Skeletal muscle cell (primary cell): Measurements from ENCODE around the gene STX11.
"Not testable (repeated sequence)": the region's sequence is repeated elsewhere in the genome, so short reads cannot be mapped to it uniquely, and the experiment has no call there.

Experiments used
- DNase-seq: peaks from one replicate; pipeline ENCODE4 v3.0.0-alpha.2; 2010; ENCODE audit warnings: low read depth
- H3K4me3 ChIP-seq: 2 replicates; pipeline ENCODE4 v1.5.1; 2011; ENCODE audit warnings: low read depth, mild to moderate bottlenecking, control low read depth, low read length, moderate library complexity

The STX11 gene

GRCh38 chr6:144162977-144163376 is 12.7 kb downstream of the STX11 start:
- H3K4me3 ChIP-seq: no peak overlapping the region
- no peak for DNase-seq

DNA sequence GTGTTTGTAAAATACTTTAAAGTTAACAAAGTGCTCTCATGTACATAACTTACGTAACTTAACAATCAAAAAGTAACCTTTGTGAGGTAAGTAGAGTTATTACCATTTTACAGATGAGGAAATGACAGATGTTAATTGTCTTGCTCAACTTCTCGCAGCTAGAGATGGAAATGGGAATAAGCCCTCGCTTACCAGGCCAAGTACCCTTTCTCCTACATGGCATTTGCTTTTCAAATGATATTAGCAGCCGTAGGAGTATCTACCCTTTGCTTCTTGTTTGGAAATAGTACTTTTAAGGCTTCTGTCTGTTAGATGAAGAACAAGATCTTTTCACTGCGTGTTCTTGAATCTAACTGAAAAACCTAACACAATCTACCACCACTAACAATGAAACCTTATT is 15.5 kb downstream of the STX11 start:
- no peak overlapping the region for H3K4me3 ChIP-seq
- no peak for DNase-seq

- H3K4me3 ChIP-seq: no peak overlapping the region
- no peak for DNase-seq
These were observed 19.7 kb downstream of the STX11 start for GRCh38 chr6:144170044-144170443.

DNA sequence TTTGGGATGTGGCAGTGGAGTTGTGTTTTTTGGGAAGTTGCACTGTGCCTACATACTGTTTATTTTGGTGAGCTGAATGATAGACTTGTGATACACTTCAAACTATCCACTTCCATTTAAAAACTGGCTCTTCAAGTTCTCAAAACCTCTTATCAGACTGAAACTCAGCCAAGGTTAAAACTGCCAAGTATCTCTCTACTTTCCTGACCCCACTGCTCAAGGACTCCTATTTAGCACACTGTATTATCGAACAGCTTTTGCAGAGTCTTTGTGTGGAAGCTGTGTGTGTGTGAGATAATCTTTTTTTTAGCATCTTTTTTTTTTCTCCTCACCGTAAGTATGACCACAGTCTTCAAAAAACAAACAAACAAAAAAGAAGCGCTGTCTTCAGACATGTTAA is 21.1 kb downstream of the STX11 start:
- no peak for DNase-seq
- no peak overlapping the region for H3K4me3 ChIP-seq

GRCh38 chr6:144174006-144174405 is 23.7 kb downstream of the STX11 start:
- no peak for DNase-seq

DNA sequence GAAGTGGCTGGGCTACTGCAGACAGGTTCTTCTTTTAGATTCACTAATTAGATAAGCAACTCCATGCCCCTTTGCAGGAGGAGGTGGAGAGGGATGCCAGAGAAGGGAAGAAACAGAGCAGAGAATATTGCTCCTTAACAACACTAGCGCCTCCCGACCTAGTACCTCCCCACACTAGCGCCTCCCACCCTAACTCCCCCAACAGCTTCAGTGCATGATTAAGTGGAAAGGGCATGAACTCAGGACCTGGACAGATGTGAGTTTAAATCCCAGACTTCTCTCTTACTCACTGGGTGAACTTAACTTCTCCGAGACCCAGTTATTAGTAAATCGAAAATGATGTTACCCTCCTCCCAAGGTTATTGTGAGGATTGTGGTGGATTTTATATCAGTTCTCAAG is 25.7 kb downstream of the STX11 start:
- DNase-seq: no peak
- no peak overlapping the region for H3K4me3 ChIP-seq

More at GRCh38 chr6:144174006-144174405, 23.7 kb downstream of the STX11 start:
- H3K4me3 ChIP-seq: no peak overlapping the region

DNA sequence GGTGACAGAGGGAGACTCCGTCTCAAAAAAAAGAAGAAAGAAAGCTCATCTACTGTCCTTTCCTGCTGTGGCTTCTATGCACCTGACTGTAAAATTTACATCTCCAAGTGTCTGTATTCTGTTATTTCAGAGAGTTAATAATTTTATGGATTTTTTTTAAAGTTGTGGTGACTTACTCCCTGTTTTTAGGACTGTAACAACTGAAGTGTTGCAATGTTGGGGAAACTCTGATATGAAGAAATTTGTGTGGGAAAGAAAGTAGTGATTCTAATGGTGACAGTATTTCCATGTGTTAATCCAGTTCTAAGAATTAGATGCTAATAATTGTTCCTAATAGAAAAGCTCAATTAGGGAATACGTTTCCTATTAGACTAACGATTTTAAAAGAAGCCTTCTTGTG is 27.4 kb downstream of the STX11 start:
- no peak overlapping the region for H3K4me3 ChIP-seq
- DNase-seq: no peak

- no peak overlapping the region for H3K4me3 ChIP-seq
- DNase-seq: no peak
These were observed 28.0 kb downstream of the STX11 start for GRCh38 chr6:144178323-144178722.

- no peak overlapping the region for H3K4me3 ChIP-seq
- no peak for DNase-seq
These were observed 28.9 kb downstream of the STX11 start for GRCh38 chr6:144179237-144179636.

DNA sequence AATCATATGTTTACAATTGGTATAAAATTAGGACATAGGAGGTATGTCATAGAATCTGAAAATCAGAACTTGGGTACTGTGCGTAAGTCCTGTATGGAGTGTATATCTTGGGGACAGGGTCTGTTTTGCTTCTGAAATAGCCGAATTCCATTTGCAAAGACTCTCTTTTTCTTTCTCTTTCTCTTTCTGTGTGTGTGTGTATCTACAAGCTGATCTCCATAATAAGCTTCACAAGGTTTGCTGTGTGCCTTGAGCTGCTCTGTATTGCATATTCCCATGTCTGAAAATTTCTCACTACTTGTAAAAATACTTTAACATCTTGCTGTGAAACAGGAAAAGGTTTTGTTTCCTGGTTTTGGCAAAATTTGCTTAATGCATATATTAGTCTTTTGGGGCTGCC is 29.5 kb downstream of the STX11 start:
- no peak overlapping the region for H3K4me3 ChIP-seq
- DNase-seq: no peak

- not testable (repeated sequence) for H3K4me3 ChIP-seq, DNase-seq
These were observed 30.0 kb downstream of the STX11 start for GRCh38 chr6:144180354-144180753.

DNA sequence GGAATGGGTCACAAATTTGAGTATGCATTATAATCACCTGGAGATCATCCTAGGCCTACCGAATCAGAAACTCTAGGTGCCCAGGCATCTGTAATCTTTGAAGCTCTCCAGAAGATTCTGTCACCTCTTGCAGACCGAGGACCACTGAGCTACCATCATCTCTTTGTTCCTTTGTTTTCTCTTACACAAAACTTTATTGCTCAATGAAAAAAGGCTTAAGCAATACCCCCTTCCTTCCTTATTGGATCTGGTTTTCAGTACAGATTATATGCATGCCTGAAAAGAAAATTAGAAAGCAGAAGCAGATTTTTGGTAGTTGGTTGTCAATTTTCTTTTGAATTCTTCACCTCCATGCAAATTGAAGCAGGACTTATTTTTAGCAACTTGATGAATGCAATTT is 31.3 kb downstream of the STX11 start:
- H3K4me3 ChIP-seq: no peak overlapping the region
- no peak for DNase-seq

DNA sequence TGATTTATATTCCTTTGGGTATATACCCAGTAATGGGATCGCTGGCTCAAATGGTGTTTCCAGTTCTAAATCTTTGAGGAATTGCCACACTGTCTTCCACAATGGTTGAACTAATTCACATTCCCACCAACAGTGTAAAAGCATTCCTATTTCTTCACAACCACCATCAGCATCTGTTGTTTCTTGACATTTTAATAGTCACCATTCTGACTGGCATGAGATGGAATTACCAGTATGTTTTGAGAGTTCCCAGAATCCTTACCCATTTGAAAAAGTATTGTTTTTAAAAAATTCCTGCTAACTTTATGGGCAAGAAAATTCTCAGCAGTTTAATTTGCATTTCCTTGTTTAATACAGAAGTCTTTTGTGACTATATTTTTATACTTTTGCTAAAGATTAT is 33.9 kb downstream of the STX11 start:
- not testable (repeated sequence) for H3K4me3 ChIP-seq, DNase-seq

- no peak for DNase-seq
- H3K4me3 ChIP-seq: no peak overlapping the region
These were observed 35.0 kb downstream of the STX11 start for GRCh38 chr6:144185133-144185836.

DNA sequence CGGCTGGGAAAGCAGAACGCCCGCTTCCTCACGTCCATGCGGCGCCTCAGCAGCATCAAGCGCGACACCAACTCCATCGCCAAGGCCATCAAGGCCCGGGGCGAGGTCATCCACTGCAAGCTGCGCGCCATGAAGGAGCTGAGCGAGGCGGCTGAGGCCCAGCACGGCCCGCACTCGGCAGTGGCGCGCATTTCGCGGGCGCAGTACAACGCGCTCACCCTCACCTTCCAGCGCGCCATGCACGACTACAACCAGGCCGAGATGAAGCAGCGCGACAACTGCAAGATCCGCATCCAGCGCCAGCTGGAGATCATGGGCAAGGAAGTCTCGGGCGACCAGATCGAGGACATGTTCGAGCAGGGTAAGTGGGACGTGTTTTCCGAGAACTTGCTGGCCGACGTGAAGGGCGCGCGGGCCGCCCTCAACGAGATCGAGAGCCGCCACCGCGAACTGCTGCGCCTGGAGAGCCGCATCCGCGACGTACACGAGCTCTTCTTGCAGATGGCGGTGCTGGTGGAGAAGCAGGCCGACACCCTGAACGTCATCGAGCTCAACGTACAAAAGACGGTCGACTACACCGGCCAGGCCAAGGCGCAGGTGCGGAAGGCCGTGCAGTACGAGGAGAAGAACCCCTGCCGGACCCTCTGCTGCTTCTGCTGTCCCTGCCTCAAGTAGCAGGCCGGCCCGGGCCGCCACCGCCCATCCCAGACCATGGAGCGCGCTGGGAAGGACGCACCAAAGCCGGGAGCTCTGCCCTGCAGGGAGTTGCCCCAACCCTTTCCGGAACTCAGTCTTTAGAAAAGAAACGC is 36.7 kb downstream of the STX11 start:
- H3K4me3 ChIP-seq: no peak overlapping the region
- DNase-seq: no peak

DNA sequence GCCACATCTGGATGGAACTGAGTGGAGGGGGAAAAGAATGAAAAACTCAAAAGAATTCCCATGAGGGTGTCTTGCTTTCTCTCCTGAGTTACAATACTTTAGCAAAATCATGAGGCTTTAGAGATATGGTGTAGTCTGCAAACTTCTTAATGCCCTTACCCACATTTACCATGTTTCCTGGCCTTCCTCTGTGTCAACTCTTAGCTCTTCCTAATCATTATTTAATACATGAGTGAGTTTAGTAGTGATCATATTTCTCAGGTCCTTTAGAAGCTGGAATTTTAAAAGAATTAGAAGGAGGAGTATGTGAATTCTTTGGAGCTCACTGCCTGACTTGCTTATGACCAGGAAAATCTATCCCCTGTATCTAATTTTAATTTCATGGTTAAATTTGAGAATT is 39.0 kb downstream of the STX11 start:
- no peak for DNase-seq
- H3K4me3 ChIP-seq: no peak overlapping the region

GRCh38 chr6:144190080-144190479 is 39.8 kb downstream of the STX11 start:
- no peak overlapping the region for H3K4me3 ChIP-seq
- DNase-seq: no peak

DNA sequence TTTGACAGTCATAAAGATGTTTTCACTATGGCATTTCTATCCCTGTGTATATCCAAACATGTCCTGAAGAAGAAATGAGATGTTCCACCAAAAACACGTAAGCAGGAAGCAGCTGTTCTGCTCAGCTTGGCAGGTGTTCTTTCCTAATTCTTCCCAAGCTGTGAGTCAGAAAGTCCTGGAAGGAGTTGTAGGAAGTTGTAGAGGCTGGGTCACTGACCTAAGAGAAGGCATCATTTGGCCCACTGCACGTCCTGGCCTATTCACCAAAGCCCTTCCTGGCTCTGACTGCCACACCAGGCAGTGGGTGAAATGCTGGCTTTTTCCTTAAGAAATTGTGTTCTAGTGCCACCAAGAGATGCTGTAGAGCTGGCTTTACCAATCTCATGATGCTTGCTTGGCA is 40.3 kb downstream of the STX11 start:
- peak; percentile 69 for DNase-seq
- H3K4me3 ChIP-seq: no peak overlapping the region

DNA sequence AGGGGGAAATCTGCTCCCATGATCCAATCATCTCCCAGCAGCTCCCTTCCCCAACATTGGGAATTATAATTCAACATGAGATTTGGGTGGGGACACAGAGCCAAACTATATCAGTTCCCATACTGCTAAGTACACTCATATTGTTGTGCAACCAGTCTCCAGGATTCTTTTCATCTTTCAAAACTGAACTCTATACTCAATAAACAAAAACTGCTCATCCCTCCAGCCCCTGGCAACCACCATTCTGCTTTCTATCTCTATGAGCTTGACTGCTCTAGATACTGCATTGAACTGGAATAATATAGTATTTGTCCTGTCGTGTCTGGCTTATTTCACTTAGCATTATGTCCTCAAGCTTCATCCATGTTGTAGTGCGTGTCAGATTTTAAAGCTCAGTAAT is 42.9 kb downstream of the STX11 start:
- H3K4me3 ChIP-seq: no peak overlapping the region
- DNase-seq: no peak

GRCh38 chr6:144194293-144194810 is 44.0 kb downstream of the STX11 start:
- no peak for DNase-seq
- no peak overlapping the region for H3K4me3 ChIP-seq
